ENCODE results near the gene PKN2. TPM values are rescaled to one million over a fixed set of nuclear protein-coding genes. Genes with fewer than 3 reads are reported as not detected.

Gene PKN2
- total RNA-seq: 10 to 100 TPM; 25.5 to 25.9 TPM

GRCh38 chr1:88683541-88684481 lies at the start of gene PKN2:
TSS of gene PKN2 (plus strand) at chr1:88684273. CDS start at chr1:88684581, 308 bp downstream.
- Mint-ChIP-seq H3K27ac (peak within 1 kb of the TSS; percentile 93), H3K27me3 (no peaks in the 10 kb centered on the region), H3K4me3 (peak within 1 kb of the TSS; percentile 99), H3K9me3 (no peaks in the 10 kb centered on the region), H3K4me1 (peaks cover 23% of the 10 kb centered on the region), H3K36me3 (ENCODE audit: low read depth) (peaks cover 5% of the 10 kb centered on the region)
- ChIA-PET CTCF (interaction anchor here (0.6 to 4.0 kb wide), 10 partner anchors 10 to 1319 kb away, joined by 3 to 30 read pairs (median 5); no protein-coding TSS in a partner anchor), POLR2A (interaction anchor here (0.7 to 3.5 kb wide), 16 partner anchors 9 to 1770 kb away, joined by 3 to 39 read pairs (median 4); partner anchors contain the start of genes GTF2B and SELENOF)
- DNase-seq: peak; percentile 98

DNA sequence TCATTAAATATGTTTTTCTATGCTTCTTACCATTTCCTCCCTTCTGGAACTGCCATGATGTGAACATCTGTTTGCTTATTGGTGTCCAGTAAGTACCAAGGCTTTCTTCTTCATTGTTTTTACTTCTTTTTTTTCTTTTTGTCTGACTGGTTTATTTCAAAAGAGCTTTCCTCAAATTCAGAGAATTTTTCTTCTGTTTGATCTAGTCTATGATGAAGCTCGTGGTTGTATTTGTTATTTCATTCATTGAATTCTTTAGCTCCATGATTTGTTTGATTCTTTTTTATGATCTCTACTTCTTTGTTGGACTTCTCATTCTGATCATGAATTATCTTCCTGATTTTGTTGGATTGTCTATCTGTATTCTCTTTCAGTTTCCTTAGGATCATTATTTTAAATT lies 49.5 kb upstream of the PKN2 start:
- POLR2A ChIA-PET: no interaction called here
- H3K4me1 Mint-ChIP-seq: no peaks in the 10 kb centered on the region
- CTCF ChIA-PET: no interaction called here
- no peaks in the 10 kb centered on the region for H3K36me3 Mint-ChIP-seq (ENCODE audit: low read depth)
- peaks cover 19% of the 10 kb centered on the region for H3K9me3 Mint-ChIP-seq
- no peak overlapping the region for H3K27ac Mint-ChIP-seq
- peaks cover 22% of the 10 kb centered on the region for H3K27me3 Mint-ChIP-seq
- DNase-seq: no peak
- no peak overlapping the region for H3K4me3 Mint-ChIP-seq

GRCh38 chr1:88640060-88640459 lies 44.0 kb upstream of the PKN2 start:
- DNase-seq: no peak
- POLR2A ChIA-PET: no interaction called here

DNA sequence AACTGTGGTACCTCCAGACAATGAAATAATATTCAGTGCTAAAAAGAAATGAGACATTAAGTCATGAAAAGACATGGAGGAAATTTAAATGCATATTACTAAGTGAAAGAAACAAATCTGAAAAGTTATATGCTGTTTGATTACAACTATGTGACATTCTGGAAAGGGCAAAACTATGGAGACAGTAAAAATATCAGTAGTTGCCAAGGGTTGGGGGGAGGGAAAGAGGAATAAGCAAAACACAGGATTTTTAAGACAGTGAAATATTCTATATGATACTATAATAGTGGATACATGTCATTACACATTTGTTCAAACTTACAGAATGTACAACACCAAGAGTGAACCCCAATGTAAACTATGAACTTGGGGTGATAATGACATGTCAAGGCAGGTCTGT lies 38.2 kb upstream of the PKN2 start:
- no peak overlapping the region for H3K4me3 Mint-ChIP-seq
- POLR2A ChIA-PET: no interaction called here

More at GRCh38 chr1:88640060-88640459, 44.0 kb upstream of the PKN2 start:
- no peak overlapping the region for H3K27ac Mint-ChIP-seq
- no peaks in the 10 kb centered on the region for H3K36me3 Mint-ChIP-seq (ENCODE audit: low read depth)
- peaks cover 13% of the 10 kb centered on the region for H3K27me3 Mint-ChIP-seq
- H3K4me3 Mint-ChIP-seq: no peak overlapping the region
- peaks cover 11% of the 10 kb centered on the region for H3K9me3 Mint-ChIP-seq
- CTCF ChIA-PET: no interaction called here
- H3K4me1 Mint-ChIP-seq: no peaks in the 10 kb centered on the region

DNA sequence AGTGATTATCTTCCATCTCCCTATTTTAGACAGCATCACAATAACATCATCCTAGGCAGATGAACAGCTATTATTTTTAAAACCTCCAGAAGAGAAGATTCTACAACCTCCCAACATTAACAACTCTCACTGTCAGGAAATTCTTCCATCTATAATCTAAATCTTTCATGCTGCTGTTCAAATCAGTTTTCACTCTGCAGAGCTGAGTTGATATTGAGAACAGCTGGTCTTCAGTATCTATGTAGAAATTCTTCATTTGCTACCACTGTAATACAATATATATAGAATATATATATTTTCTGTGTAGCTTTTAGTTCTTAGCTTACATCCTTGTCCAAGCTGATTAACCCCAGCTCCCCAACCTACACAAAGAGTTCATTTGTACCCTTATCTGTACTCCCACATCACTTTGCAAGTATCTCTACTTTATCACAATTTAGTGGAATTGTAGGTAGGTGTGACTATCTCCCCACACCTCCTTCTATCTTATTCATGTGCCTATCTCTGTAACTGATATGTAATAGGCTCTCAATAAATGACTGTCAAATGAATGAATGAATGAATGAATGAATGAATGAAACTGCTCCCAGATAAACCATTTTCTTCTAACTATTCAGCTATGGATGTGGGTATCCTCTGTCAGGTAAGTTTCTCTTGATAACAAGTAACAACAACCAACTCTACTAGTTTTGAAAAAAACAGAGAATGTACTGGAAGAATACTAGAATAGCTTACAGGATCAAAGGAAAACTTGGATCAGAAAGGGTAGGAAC lies 37.4 kb upstream of the PKN2 start:
- Mint-ChIP-seq H3K27me3 (peaks cover 19% of the 10 kb centered on the region), H3K9me3 (no peaks in the 10 kb centered on the region), H3K36me3 (ENCODE audit: low read depth) (no peaks in the 10 kb centered on the region), H3K27ac (no peak overlapping the region), H3K4me1 (no peaks in the 10 kb centered on the region), H3K4me3 (no peak overlapping the region)
- ChIA-PET POLR2A (interaction anchor here (1.5 kb wide), 1 partner anchor 37 kb away, joined by 4 read pairs; the partner anchor contains the start of gene PKN2), CTCF (interaction anchor here (2.7 kb wide), 1 partner anchor 9 kb away, joined by 21 read pairs; no protein-coding TSS in a partner anchor)
- DNase-seq: no peak

More for the DNA sequence above, 38.2 kb upstream of the PKN2 start:
- DNase-seq: no peak
- Mint-ChIP-seq H3K9me3 (no peaks in the 10 kb centered on the region), H3K27ac (no peak overlapping the region), H3K36me3 (ENCODE audit: low read depth) (no peaks in the 10 kb centered on the region), H3K27me3 (peaks cover 19% of the 10 kb centered on the region), H3K4me1 (no peaks in the 10 kb centered on the region)
- CTCF ChIA-PET: no interaction called here

DNA sequence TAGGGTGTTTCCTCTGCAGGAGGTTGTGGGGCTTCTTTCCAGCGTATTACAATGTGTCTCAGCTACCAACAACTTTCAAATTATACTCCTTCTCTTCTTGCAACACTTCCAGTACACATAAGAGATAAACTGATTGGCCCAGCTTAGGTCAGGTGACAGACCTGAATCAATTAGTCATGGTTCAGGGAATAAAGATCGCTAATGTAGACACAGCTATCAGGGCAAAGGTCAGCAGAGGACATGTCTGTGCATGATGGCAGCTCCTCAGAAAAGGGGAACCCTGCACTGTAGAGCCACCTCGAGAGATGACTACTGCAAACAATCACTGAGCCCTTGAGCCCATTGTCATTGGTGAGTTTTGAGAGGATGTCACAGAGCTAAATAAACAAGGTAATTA lies 36.8 kb upstream of the PKN2 start:
- H3K4me3 Mint-ChIP-seq: no peak overlapping the region
- POLR2A ChIA-PET: interaction anchor here (1.5 kb wide), 1 partner anchor 36 kb away, joined by 4 read pairs; the partner anchor contains the start of gene PKN2
- no peaks in the 10 kb centered on the region for H3K36me3 Mint-ChIP-seq (ENCODE audit: low read depth)
- H3K4me1 Mint-ChIP-seq: no peaks in the 10 kb centered on the region
- no peak overlapping the region for H3K27ac Mint-ChIP-seq
- CTCF ChIA-PET: interaction anchor here (0.6 to 2.7 kb wide), 2 partner anchors 9 to 671 kb away, joined by 3 to 21 read pairs; no protein-coding TSS in a partner anchor
- H3K9me3 Mint-ChIP-seq: no peaks in the 10 kb centered on the region
- no peak for DNase-seq
- peaks cover 19% of the 10 kb centered on the region for H3K27me3 Mint-ChIP-seq

DNA sequence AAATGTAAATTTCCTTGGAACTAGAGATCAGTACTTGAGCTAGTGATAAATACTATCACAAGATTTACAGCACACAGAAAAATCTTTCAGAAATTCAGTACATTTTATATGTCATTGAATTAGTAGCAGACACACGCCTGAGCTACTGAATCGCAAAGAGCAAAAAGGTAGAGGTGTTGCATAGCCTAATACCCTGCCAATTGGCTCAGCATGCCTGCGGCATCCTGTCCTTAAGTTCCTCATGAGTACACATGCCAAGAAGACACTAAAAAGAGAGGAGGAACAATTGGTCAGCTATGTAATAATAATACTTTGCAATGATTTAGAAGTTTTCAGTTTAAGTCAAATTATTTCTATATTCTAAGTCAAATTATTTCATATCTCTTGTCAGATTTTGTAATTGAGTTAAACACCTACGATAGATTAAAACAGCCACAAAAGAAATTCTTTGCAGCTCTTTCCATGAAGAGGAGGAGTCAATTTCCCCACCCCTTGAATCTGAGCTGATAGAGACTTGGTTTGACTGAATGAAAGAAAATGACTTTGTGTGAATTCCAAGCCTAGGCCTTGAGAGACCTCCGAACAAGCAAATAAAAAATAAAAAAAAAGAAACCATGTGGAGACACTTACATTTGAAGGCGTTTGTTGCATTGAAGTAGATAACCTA lies 36.2 kb upstream of the PKN2 start:
- Mint-ChIP-seq H3K9me3 (no peaks in the 10 kb centered on the region), H3K36me3 (ENCODE audit: low read depth) (no peaks in the 10 kb centered on the region), H3K27ac (no peak overlapping the region), H3K27me3 (peaks cover 17% of the 10 kb centered on the region), H3K4me3 (no peak overlapping the region), H3K4me1 (no peaks in the 10 kb centered on the region)
- ChIA-PET CTCF (interaction anchor here (0.6 to 2.7 kb wide), 2 partner anchors 8 to 671 kb away, joined by 3 to 21 read pairs; no protein-coding TSS in a partner anchor), POLR2A (interaction anchor here (1.5 kb wide), 1 partner anchor 35 kb away, joined by 4 read pairs; the partner anchor contains the start of gene PKN2)
- DNase-seq: no peak

- no peaks in the 10 kb centered on the region for H3K9me3 Mint-ChIP-seq
- DNase-seq: no peak
- ChIA-PET CTCF (interaction anchor here (2.7 kb wide), 1 partner anchor 7 kb away, joined by 21 read pairs; no protein-coding TSS in a partner anchor), POLR2A (no interaction called here)
- H3K4me1 Mint-ChIP-seq: no peaks in the 10 kb centered on the region
- no peaks in the 10 kb centered on the region for H3K36me3 Mint-ChIP-seq (ENCODE audit: low read depth)
- H3K27me3 Mint-ChIP-seq: peaks cover 19% of the 10 kb centered on the region
- no peak overlapping the region for H3K27ac Mint-ChIP-seq
- no peak overlapping the region for H3K4me3 Mint-ChIP-seq
Observed at GRCh38 chr1:88648706-88649105, 35.4 kb upstream of the PKN2 start.

DNA sequence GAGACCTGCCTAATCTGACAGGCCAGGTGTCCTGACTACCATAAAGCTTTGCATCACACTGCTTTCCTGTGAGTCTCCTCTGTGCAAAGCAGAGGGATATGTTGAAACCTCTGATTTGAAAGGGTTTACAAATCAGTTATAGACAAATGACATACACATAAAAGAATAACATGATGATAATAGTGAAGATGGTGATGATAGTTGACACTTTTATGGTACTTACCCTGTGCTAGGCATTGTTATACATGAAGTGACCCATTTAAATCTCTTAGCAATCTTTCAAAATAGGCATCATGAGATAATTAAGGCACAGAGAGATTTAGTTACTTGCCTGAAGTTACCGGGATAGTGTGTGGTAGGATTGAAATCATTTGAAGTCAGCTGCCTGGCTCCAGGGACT lies 34.1 kb upstream of the PKN2 start:
- H3K27ac Mint-ChIP-seq: no peak overlapping the region
- CTCF ChIA-PET: no interaction called here
- DNase-seq: no peak
- H3K9me3 Mint-ChIP-seq: no peaks in the 10 kb centered on the region
- POLR2A ChIA-PET: no interaction called here
- H3K36me3 Mint-ChIP-seq (ENCODE audit: low read depth): no peaks in the 10 kb centered on the region
- H3K4me3 Mint-ChIP-seq: no peak overlapping the region
- no peaks in the 10 kb centered on the region for H3K4me1 Mint-ChIP-seq
- peaks cover 15% of the 10 kb centered on the region for H3K27me3 Mint-ChIP-seq

DNA sequence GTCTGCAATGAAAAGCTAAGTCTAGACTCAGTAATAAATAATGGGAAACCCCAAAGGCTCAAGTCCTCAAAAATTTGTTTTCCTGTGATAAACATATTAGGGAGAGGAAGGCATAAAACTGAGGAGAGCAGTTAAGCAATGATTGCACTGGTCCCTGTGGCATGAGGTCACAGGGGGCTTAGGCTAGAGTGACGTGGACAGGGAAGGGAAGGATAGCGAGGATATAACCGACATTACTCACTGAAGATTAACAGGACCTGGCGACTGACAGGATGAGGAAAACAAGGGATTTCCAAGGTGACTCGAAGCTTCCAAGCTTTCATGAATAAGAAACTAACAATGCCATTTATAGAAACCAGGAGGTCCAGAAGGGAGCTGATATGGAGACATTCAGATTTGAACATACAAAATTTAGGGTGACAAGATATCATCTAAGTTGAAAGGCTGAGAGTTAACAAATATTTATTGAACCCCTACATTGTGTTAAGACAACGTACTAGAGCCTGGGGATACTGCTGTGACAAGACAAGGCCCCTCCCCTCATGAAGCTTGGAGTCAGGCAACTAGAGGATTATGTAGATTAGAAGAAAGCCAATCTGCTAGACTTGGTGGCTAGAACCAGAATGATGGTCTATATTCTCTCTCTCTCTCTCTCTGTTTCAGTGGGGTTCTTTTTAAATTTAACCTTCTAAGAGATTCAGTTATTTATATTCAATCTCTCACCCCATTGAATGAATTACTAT lies 33.2 kb upstream of the PKN2 start:
- POLR2A ChIA-PET: no interaction called here
- no peak for DNase-seq
- CTCF ChIA-PET: no interaction called here
- Mint-ChIP-seq H3K4me3 (no peak overlapping the region), H3K9me3 (no peaks in the 10 kb centered on the region), H3K4me1 (no peaks in the 10 kb centered on the region), H3K27ac (no peak overlapping the region), H3K27me3 (peaks cover 10% of the 10 kb centered on the region), H3K36me3 (ENCODE audit: low read depth) (no peaks in the 10 kb centered on the region)

DNA sequence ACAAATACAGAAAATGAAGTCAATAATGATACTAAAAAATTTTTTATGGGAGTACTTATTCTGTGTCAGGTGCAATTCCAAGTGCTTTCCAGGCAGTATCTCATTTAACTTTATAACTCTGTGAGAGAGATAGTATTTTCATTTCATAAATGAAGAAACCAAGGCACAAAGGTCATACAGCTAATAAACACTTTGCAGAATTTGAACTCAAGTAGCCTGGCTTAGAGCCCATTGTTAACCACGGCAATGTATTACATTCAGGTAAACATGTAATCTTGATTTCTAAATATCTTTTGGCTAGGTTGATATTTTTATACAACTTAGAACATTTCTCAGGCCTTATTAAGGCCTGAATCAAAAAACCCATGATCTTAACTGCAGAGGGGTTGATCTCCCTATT lies 28.9 kb upstream of the PKN2 start:
- POLR2A ChIA-PET: interaction anchor here (4.8 kb wide), 1 partner anchor 30 kb away, joined by 18 read pairs; the partner anchor contains the start of gene PKN2
- CTCF ChIA-PET: interaction anchor here (0.9 to 6.2 kb wide), 5 partner anchors 8 to 223 kb away, joined by 3 to 47 read pairs (median 21); partner anchors contain the start of gene PKN2
- Mint-ChIP-seq H3K27ac (no peak overlapping the region), H3K9me3 (no peaks in the 10 kb centered on the region), H3K36me3 (ENCODE audit: low read depth) (no peaks in the 10 kb centered on the region), H3K4me1 (peaks cover 5% of the 10 kb centered on the region), H3K27me3 (peaks cover 2% of the 10 kb centered on the region), H3K4me3 (no peak overlapping the region)
- no peak for DNase-seq
